ENCODE data around the gene TRAPPC8.
"Not testable (repeated sequence)": the region's sequence is repeated elsewhere in the genome, so short reads cannot be mapped to it uniquely, and the experiment has no call there.

Gene TRAPPC8

DNA sequence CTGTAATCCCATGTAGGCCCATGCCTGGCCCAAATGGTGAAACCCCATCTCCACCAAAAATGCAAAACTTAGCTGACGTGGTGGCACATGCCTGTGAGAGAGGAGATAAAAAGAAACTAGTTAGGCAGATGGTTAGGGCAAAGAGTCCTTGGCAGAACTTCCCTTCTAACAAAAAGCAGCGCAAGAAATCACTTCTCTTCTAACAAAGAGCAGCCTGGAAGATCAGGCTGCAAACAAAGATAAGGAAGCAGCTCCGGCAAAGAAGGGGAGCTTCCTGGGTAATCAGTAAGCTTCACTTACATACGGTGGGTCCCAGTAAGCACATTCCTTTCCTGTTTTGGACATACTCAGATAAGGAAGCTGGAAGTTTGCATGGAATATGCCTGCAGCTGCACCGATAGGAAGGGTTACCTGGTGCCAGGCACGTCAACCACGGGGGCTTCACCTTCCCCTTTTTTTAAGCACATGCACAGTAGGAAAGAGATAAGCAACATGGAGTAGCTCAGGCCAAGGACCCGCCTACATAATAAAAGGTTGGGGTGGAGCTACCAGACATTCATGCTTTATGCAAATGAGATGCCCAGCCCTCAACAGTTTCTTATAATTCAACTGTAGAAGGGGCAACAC lies 121.3 kb downstream of the TRAPPC8 start:
- in situ Hi-C loops (cut with MboI; ENCODE audit: low pct_unique_long_range_greater_than_20kb, low sequenced_read_pairs, unreplicated experiment), result loop anchor here (10.0 kb wide), 2 partner anchors 77 to 267 kb away; no protein-coding TSS in a partner anchor
- DNase-seq (ENCODE audit: low spot score), result no peak
- TF ChIP-seq, protein P1, sequence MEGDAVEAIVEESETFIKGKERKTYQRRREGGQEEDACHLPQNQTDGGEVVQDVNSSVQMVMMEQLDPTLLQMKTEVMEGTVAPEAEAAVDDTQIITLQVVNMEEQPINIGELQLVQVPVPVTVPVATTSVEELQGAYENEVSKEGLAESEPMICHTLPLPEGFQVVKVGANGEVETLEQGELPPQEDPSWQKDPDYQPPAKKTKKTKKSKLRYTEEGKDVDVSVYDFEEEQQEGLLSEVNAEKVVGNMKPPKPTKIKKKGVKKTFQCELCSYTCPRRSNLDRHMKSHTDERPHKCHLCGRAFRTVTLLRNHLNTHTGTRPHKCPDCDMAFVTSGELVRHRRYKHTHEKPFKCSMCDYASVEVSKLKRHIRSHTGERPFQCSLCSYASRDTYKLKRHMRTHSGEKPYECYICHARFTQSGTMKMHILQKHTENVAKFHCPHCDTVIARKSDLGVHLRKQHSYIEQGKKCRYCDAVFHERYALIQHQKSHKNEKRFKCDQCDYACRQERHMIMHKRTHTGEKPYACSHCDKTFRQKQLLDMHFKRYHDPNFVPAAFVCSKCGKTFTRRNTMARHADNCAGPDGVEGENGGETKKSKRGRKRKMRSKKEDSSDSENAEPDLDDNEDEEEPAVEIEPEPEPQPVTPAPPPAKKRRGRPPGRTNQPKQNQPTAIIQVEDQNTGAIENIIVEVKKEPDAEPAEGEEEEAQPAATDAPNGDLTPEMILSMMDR (IDR thresholded peaks at IDR 0.05; ENCODE audit: extremely low read depth, insufficient read depth, missing control alignments), result no peak

DNA sequence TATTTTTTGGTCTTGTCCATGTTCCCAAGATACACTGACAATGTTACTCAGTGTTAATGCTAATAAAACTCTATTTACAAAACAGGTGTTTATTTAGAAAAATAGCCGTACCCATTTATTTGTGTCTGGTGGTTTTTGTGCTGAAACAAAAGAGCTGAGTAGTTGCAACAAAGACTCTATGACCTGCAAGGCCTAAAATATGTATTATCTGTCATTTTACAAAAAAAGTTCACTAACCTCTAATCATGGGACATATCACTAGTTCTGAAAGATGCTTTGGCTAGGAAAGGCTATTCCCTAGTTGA lies 123.1 kb downstream of the TRAPPC8 start:
- in situ Hi-C loops (cut with MboI; ENCODE audit: low pct_unique_long_range_greater_than_20kb, low sequenced_read_pairs, unreplicated experiment), result loop anchor here (10.0 kb wide), 2 partner anchors 75 to 265 kb away; no protein-coding TSS in a partner anchor
- no peak for DNase-seq (ENCODE audit: low spot score)
- TF ChIP-seq, protein P1 (IDR thresholded peaks at IDR 0.05; ENCODE audit: extremely low read depth, insufficient read depth, missing control alignments), result no peak

DNA sequence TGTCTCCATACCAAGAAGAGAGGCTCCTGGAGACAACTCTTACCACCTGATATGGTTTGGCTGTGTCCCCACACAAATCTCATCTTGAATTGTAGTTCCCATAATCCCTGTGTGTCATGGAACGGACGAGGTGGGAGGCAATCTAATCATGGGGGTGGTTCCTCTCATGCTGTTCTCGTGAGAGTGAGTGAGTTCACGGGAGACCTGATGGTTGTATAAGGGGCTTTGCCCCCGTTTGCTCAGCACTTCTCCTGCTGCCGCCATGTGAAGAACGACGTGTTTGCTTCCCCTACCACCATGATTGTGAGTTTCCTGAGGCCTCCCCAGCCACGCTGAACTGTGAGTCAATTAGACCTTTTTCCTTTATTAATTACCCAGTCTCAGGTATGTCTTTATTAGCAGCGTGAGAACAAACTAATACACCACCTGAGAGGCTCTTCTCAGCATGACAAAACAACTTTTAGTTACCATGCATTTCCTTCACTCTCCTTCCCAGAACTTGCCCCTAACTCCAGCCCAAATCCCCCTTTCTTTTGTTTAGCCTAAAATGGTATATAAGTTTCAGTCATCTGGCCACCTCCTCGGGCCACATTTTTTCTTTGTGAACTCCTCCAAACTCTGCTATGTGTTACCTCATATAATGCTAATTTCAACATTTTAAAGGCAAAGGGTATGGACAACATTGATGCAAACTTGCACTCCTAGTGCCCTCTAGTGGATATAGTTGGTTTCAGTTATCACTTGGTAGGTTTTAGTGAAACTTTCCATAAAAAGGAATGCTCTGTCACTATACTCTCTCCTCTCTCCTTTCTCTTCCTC lies 123.6 kb downstream of the TRAPPC8 start:
- peak; percentile 34 for DNase-seq (ENCODE audit: low spot score)
- TF ChIP-seq, protein P1 (IDR thresholded peaks at IDR 0.05; ENCODE audit: extremely low read depth, insufficient read depth, missing control alignments), result peak; percentile 65
- in situ Hi-C loops (cut with MboI; ENCODE audit: low pct_unique_long_range_greater_than_20kb, low sequenced_read_pairs, unreplicated experiment), result no loop called here

DNA sequence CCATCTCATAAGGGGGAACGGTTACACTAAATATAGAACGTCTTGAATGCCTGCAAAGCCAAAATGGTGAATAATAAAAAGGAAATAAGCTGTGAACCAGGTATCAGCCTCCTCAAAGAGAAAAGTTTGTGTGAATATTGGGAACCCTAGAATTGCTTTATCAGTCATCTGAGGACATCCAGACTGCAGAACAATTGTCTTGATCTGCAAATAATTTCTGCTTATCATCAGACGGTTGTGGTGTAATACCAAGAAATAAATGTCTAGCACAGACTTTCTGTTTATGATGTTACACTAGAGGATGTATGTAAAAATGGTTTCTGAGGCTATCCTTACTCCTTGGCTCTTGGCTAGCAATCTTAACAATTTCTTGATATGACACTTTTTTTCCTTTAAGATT lies 128.8 kb downstream of the TRAPPC8 start:
- in situ Hi-C loops (cut with MboI; ENCODE audit: low pct_unique_long_range_greater_than_20kb, low sequenced_read_pairs, unreplicated experiment), result no loop called here
- DNase-seq (ENCODE audit: low spot score), result no peak
- TF ChIP-seq, protein P1 (IDR thresholded peaks at IDR 0.05; ENCODE audit: extremely low read depth, insufficient read depth, missing control alignments), result no peak

DNA sequence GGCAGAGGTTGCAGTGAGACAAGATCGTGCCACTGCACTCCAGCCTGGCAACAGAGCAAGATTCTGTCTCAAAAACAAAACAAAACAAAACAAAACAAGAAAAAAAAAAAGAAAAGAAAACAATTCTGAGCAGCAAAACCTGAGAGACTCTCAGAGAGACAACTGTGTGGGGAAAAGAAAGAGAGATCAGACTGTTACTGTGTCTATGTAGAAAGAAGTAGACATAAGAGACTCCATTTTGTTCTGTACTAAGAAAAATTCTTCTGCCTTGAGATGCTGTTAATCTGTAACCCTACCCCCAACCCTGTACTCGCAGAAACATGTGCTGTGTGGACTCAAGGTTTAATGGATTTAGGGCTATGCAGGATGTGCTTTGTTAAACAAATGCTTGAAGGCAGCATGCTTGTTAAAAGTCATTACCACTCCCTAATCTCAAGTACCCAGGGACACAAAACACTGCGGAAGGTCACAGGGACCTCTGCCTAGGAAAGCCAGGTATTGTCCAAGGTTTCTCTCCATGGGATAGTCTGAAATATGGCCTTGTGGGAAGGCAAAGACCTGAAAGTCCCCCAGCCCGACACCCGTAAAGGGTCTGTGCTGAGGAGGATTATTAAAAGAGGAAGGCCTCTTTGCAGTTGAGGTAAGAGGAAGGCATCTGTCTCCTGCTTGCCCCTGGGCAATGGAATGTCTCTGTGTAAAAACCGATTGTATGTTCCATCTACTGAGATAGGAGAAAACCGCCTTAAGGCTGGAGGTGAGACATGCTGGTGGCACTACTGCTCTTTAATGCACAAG lies 132.4 kb downstream of the TRAPPC8 start:
- in situ Hi-C loops (cut with MboI; ENCODE audit: low pct_unique_long_range_greater_than_20kb, low sequenced_read_pairs, unreplicated experiment); DNase-seq (ENCODE audit: low spot score): not testable (repeated sequence)

DNA sequence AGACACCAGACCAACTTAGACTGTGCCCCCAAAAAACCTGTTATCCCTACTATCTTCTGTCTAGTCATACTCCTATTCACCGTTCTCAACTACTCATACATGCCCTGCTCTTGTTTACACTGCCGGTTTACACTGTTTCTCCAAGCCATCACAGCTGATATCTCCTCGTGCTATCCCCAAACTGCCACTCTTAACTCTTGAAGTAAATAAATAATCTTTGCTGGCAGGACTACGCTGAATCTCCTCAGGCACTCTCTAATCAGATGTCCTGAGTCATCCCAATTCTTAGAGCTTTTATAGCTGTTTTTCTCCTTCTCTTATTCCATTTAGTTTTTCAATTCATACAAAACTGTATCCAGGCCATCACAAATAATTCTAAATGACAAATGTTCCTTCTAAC lies 133.9 kb downstream of the TRAPPC8 start:
- DNase-seq (ENCODE audit: low spot score); in situ Hi-C loops (cut with MboI; ENCODE audit: low pct_unique_long_range_greater_than_20kb, low sequenced_read_pairs, unreplicated experiment): not testable (repeated sequence)

DNA sequence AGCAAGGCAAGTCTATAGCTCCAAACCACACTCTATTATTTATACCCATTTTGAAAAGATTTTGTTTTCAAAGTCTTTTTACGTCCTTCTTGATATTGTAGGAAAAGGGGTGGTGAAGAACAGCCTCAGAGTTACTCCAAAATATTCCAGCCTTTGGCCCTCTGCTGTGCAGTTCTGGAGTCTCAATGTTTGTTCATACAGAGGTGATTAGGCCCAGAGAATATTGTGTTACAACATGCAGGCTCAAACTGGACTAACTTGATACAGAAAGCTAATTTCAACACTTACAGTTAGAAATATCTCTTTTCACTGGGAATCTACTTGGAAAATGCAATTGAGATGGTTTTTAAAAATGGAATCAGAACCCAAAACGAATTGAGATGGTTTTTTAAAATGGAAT lies 141.8 kb downstream of the TRAPPC8 start:
- in situ Hi-C loops (cut with MboI; ENCODE audit: low pct_unique_long_range_greater_than_20kb, low sequenced_read_pairs, unreplicated experiment), result no loop called here
- TF ChIP-seq, protein P1 (IDR thresholded peaks at IDR 0.05; ENCODE audit: extremely low read depth, insufficient read depth, missing control alignments), result no peak

DNA sequence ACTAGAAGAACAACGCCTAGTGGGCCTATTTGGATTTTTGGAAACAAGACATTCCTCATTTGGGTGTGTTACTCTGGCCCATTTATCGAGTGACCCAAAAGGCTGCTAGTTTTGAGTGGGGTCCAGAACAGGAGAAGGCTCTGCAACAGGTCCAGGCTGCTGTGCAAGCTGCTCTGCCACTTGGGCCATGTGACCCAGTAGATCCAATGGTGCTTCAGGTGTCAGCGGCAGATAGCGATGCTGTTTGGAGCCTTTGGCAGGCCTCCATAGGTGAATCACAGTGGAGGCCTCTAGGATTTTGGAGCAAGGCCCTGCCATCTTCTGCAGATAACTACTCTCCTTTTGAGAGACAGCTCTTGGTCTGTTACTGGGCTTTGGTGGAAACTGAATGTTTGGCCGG lies 143.7 kb downstream of the TRAPPC8 start:
- in situ Hi-C loops (cut with MboI; ENCODE audit: low pct_unique_long_range_greater_than_20kb, low sequenced_read_pairs, unreplicated experiment); DNase-seq (ENCODE audit: low spot score): not testable (repeated sequence)

More for the DNA sequence above, 141.8 kb downstream of the TRAPPC8 start:
- DNase-seq (ENCODE audit: low spot score), result no peak

Measured in GM13977 (cell line).